NCI-H1092 (cell line): Measurements from ENCODE around the gene PARL.

ENCODE experiments used
- DNase-seq: peaks from one replicate; lab custom pipeline; 2025; lab: John Stamatoyannopoulos, UW

The PARL gene

DNA sequence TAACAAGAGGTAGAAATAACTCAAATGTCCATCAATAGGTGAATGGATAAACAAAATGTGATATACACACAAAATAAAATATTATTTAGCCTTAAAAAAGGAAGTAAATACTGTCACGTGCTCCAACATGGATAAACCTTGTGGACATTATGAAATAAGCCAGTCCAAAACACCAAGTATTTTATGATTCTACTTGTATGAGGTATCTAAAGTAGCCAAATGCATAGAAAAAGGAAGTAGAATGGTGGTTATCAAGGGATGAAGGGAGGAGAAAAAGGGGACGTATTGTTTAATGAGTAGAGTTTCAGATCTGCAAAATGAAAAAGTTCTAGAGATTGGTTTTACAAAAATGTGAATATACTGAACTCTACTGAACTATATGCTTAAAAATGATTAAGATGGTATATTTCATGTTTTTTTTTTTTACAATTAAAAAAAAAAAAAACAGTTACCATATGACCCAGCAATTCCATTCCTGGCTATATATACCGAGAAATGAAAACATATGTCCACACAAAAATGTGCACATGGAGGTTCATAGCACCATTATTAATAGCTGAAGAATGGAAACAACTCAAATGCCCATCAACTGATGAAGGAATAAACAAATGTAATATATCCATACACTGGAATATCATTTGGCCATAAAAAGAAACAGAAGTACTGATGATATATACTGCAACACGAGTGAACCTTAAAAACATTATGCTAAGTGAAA is 30.2 kb downstream of the PARL start:
- DNase-seq, result no peak

DNA sequence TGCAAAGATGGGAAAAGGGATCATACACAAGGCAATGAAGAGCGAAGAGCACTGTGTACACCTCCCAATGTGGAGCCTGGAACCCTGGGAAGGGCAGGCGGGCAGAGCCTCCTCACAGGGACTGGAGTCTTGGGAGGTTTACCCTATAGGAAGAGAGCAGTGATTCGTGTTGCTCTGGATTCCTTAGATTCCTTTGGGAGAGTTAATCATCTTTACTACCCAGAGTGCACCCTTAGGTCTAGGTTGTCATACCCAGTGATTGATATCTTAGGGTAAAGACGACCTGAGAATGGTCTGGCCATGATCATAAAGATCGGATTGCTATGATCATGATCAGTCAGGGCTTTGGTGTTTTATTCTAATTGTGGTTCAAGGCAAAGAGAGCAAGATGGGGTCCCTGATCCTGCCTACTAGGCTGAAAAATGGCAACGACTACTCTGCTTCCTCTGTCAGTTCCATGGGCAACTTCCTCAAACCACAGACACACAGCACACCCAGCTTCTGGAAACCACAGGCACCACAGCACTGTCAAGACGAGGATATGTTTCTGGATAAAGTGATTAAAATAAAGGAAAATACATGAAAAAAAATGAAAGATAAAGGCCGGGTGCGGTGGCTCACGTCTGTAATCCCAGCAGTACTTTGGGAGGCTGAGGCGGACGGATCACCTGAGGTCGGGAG is 38.9 kb downstream of the PARL start:
- no peak for DNase-seq

DNA sequence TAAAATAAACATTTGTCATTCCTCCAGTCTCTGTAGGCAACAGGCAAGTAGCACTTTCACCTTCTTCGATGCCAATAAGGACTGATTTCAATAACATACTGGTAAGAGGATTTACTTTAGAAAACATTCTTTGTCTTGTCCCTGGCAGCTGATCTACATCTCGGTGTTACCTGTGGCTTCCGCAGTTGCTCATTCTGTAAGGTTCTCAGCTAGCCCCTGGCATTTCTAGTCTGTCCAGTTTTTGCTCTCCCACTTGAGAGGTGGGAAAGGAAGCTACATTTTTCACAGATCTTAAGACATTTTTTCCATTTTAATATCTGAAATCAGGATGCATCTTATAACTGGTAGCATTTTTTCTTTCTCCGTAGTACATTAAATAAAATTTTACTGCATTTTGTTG is 39.6 kb downstream of the PARL start:
- DNase-seq, result no peak

DNA sequence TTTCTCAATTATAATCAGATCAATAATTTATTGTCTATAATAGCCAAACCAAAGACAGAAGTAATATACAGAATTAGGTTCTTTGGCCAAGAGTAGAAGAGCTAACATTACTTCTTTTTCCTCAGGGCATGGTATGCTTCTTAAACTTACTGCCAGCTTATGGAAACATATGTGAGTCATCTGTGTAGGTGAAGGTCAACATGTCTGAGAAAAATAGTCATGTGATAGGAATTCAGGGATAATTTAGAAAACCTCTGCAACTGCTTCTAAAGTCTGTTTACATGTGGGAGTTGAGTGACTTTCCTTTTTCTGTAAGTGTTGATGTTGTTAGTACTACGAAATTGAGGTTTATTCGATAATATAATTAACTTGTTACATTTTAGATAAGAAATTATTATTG is 40.1 kb downstream of the PARL start:
- DNase-seq, result no peak

DNA sequence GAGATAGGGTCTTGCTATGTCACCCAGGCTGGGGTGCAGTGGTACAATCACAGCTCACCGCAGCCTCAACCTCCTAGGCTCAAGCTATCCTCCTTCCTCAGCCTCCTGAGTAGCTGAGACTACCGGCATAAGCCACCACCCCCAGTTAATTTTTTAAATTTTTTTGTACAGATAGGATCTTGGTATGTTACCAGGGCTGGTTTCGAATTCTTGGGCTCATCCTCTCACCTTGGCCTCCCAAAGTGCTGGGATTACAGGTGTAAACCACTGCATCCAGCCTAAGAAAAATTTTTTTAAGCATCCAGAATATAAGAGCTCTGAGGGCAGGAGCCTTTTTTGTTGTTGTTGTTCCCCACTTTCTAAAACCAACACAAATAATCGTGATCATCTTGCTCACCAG is 44.9 kb downstream of the PARL start:
- no peak for DNase-seq

DNA sequence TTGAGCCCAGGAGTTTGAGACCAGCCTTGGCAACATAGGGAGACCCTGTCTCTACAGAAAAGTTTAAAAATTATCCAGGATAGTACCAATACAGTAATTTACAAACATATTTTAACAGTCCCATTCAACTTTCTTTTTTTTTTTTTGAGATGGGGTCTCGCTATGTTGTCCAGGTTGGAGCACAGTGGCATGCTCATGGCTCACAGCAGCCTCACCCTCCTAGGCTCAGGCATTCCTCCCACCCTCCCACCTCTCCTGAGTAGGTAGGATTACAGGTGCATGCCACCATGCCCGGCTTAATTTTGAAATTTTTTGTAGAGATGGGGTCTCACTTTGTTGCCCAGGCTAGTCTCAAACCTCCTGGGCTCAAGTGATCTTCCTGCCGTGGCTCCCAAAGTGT is 46.8 kb downstream of the PARL start:
- no peak for DNase-seq

DNA sequence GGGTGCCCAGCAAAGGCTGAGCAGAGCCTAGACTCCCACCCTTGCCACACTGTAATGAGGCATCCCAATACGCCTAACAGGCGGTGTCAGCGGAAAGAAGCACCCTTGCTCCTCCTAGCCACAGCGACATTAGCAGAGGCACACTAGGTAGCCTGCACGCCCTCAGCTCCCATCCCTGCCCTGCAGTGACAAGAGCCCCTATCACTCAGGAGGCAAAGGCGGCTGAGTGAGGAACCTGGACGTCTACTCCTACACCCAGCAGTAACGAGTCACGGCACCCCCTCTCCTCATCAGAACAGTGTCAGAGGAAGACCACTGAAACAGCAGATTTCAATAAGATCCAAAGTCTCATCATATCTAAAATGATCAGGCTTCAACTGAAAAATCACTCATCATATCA is 47.3 kb downstream of the PARL start:
- DNase-seq, result no peak

DNA sequence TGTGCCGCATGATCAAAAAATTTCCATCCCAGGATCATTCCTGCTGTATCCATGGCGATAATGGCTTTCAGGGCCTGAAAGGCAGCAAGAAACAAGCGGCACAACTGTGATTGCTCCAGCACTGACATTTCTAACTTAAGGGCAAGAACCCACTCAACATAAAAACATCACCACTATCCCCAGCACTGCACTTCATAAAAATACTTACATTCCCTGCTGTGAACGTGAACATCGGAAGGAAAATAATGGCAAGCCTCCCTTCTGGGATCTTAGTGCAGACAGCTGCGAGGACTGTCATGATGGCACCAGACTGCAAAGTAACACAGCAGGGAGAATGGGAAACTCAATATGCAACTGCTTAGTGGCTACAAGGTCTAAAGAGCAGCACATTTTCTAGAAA is 51.2 kb downstream of the PARL start:
- no peak for DNase-seq

DNA sequence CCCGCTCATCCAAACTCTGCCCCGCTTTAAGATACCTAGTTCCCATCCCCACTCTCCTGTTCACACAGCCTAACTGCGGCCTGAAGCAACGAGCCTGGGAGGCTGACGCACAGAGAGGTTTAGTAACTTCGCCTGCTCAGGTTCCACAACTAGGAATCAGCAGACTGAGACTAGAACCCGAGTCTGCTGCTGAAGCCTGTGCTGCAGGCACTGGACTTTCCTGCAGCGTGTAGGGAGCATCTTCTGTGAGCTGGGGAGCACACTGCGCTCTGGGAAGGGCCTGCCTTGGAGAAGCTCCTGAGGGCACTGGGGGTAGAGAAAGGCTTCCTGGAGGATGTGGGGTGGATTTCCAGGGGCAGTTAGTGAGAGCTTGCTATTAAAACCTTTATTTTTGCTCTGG is 54.5 kb downstream of the PARL start:
- no peak for DNase-seq

DNA sequence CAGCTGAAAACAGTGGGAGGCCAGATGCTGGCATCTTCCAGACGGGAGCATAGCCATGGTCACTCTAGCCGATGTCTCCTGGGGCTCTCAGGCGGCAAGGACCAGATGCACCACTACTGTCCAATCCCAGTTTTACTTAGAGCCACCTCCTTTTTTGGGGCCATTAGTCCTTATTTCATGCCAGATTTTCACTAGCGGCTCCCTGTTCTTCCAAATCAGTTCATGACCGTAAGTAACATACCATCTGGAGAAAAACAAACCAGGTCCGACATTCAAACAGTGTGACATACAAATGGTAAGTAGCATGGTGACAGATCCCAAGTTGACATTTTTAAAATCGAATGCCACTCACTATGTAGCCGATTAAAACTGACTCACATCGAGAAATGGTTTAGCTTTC is 55.2 kb downstream of the PARL start:
- DNase-seq, result no peak

DNA sequence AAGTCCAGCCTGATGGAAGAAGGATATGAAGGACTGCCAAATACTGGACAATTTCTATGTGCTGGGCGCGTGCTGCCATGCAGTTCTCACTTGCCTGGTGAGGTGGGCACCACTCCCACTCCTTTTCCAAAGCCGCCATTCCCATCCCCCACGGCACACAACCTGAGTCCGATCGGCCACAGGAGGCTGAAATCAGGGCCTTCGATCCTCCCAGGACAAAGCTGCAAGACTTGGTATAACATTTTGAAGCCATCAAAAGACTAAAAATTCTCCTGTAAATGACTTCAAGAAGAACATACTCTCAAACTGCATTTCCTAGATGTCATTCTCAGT is 56.2 kb downstream of the PARL start:
- DNase-seq, result no peak

DNA sequence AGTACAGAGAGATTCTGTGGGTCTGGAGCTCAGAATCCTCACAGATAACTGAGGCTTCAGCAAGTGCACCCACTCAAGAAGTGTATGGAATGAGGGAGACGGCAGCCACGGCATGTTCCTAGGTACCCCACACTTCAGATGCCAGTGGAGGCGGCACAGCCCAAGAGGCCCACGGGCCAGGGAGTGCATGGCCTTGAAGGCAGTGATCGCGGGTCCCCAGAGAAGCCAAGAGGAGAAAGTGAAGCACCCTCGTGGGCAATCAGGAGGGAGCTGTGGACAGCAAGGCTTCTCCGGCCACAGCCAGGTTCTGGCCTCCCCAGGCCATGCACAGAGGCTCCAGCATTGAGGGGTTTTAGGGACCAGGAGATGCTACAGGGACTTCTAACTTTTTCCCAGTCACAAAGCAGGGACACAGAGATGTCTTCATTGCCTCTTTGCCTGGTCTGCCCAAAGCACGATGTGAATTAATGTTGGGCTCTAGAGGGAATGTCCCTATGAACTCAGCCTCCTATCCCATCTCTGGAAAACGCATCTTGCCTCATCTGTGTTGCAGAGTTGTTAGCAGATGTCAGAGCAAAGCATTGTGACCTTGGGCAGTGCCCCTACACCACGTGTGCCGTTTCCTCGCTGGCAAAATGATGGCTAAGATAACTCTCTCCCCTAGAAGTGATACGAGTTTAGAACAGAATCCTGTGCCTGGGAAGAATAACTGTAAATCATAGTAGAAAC is 56.7 kb downstream of the PARL start:
- DNase-seq, result no peak

DNA sequence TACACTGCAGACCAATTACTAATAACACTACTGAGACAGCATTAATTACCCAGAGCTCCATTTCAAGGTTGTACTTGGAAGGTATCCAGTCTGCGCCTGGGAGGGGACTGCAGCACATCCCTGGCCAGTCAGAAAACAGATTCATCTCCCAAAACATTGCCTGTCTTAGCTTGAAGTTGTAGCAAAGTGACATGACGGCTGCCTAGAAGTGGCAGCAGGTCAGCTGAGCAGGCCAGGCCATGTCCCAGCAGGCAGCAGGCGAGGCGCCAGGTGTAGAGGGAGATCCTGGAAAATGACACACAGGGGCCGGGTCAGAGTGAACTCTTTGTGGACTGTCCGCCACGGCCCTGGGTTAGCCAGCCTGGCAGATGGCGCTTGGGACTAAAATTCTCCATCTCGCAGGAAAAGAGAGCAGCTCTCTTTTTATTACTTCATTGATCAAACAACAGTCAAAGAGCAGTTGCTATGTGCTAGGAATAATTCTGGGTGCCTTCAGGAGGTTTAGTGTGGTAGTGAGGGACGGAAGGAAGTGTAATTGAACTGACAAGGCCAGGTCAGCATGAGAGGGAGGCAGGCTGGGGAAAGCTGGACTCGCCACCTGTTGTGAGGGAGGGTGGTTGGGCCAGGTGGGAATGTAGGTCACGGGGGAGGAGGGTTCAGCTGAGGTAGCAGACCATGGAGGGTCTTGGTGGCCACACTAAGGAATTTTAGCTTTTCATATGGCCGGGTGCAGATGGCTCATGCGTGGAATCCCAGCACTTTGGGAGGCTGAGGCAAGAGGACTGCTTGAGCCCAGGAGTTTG is 58.0 kb downstream of the PARL start:
- DNase-seq, result no peak

DNA sequence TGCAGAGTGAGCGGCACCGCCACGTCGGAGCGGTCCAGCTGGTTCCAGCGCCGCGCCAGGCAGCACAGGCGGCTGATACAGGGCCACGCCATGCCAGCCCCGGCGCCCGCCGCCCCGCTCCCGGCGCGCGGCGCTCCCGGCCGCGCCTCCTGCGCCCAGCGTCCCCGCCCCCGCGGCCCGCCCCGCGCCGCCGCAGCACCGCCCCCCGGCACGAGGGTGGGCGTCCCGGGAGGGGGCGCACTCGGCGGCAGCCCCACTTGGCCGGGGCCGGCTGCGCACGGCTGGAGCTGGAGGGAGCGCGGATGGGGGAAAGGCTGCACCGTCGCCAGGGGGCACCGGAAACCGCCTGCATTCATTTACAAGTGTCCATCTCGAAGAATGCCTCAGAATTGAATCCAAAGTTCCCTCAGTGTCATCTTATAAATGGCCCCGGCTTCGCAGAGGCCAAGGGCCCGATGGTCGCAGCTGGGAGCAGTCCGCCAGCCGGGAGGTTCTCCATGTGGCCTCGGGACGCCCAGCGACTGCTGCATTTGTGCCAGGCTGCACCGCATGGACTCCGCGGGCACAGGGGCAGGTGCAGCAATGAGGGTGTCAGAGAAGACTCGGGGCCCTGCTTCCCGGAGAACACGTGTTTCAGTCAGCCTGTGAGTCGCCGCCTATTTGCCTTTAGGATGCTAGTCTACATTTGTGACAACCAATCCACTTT is 59.1 kb downstream of the PARL start, which contains the start of gene MAP6D1:
MAP6D1 (minus strand) TSS at position 122 of the 706 bp plus-strand sequence; CDS start at position 92, 30 bp downstream.
- no peak for DNase-seq

DNA sequence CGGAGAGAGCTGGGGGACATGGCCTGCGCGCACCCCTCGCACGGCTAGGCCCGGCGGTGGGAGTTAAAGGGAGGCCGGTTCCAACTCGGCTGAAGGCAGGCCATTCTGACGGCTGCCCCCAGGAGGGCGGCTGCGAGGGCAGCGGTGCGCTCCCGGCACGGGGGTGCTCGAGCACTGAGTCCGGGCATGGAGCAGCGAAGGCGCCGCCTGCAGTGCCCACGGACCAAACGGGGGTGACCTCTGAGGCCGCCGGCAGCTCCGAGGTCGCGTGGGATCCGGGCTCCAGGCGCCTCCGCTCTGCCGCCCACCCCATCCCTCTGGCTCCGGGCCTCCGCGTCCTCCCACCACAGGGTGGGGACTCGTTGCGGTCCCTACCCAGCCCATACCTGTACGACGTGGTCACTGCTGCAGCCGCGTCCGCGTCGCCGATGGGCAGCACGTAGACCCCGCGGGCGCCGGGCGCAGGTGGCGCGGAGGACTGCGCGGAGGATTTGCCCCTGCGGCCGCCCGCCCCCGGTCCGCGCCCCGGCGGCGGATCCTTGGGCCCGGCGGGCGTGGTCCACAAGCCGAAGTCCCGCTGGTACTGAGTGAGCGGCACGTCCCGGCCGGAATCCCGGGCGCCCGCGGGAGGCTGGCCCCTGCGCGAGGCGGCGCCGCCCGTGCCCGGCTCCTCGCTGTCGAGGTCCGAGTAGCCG is 59.8 kb downstream of the PARL start:
- no peak for DNase-seq

DNA sequence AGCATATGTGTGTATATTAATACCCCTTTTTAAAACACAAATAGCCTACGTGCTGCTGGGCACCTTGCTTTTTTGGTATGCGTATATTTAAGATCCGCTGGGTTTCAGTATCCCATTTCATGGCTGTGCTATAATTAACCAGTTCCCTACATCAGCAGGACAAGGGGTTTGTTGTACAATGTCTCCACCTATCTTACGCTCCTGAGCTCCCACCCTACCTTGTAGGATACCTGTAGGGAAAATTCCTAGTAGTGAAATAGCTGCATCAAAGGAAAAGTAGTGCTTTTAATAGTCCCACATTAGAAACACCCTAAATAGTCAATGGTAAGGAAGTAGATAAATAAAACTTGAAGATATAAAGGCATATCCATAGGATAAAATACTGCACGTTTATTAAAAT is 60.7 kb downstream of the PARL start:
- no peak for DNase-seq

DNA sequence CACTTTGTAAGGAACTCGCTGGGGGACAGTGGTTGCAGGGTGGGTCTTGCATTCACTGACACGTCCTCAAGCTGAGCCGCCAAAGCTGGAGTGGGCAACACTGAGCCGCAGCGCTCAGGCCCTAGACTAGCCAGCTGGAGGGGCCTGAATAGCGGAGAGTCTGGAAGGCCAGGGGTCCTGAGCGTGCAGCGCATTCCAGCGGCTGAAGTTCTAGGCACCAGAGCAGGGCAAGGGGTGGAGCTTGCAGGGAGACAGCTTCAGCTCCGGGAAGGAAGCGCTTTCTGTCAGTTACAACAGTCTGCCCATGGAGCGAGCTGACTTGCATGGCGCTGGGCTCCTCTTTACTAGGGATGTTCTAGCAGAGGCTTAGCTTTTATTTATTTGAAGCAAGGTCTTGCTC is 62.0 kb downstream of the PARL start:
- DNase-seq, result no peak

DNA sequence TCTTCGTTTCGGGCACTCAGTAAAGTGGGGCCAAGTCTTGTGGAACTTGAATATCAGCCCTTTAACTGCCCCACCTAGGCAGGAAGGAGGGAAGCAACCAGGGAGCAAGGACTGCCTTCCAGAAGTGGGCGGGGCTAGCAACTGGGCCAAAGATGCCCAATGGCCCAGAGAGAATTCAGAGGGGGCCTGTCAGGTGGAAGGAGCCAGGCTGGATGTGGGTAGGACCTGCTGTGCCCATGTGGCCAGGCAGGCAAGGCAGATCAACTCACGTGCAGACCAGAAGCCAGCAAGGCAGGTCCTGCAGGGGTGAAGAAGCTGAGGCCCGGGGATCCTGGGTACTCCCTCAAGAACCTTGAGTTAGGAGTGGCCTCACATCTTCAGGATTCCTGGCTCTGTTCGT is 64.8 kb downstream of the PARL start:
- no peak for DNase-seq

DNA sequence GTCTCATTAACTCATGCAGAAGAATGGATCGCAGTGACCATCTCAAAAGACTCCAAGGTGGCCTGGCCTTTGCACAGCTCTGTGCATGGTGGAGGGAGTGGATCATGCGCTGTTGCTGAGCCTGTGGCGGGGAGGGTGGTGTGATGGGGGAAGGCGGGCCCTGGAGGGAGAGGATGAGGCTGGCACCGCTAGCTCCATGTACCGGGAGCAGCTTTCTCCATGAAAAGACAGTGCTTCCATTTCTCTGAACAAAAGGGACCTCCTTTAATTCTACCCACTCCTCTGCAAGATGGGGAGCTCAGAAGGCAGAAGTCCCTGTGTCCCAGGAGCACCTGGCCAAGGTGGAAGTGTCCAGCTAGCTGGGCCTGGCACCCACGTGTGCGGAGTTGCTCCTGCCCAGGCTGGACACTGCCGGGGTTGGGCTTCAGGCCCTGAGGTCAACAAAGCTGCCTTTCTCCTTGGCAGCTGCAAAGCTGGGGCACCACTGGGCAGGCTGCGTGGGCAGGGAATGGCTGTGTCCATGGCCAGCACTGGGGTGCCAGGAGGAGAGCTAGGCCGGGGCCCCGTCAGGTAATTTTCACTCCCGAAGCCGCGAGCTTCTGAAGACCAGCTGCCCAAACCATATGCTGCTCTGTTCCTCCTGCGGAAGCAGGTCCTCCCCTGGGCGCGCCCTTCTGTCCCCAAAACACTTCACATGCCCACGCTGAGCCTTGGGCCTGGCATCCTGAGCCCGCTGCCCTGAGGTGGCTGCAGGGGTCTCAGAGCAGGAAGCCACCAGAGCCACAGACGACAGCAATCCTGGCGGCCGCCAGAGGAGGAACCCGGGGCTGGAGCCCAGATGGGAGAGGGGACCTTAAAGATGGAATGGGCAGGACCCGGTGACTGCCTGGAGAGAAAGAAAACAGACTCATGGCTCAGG is 65.7 kb downstream of the PARL start:
- DNase-seq, result no peak

DNA sequence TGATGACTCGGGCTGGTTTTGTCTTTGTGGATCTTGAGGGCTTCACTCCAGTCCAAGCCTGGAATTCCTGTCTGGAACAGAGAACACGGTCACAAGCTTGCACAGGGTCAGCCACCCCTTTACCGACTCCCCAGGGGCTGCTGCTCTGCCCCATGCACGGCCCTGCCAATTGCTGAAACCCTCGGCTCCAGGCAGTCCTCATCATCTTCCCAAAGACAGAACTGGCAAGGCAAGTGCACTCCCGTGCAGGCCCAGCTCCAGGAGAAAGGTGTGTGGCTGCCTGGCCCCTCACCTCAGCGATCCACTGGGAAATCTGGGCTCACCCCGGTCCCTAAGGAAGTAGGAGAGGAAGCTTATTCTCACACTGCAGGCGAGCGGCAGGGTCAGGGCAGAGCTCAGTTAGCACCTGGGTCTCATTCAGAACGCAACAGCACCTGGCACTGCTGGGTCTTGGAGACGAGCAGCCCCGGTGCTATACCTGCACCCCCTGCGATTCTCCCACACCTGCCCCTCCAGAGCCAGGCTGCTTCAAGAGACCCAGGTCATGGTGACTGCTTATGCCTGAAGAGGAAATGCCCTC is 66.5 kb downstream of the PARL start:
- DNase-seq, result no peak
